Upper lobe of left lung (tissue), 6 donors: ENCODE results near the gene MST1R. TPM values are rescaled to one million over a fixed set of nuclear protein-coding genes. Genes with fewer than 3 reads are reported as not detected.
"Not testable (repeated sequence)": the region's sequence is repeated elsewhere in the genome, so short reads cannot be mapped to it uniquely, and the experiment has no call there.

Source experiments
- ATAC-seq, 2 donors: fragments of 200-7000 bp; cut with Tn5 transposase; one replicate each; pipeline ENCODE4 v1.9.1; 2022; ENCODE audit warnings: mild to moderate bottlenecking in 2 of 2, moderate library complexity in 2 of 2; ENCODE audit not compliant: low FRiP score in 2 of 2
- DNase-seq, 2 donors: peaks; one replicate each; pipeline ENCODE4 v3.0.0-alpha.2; 2019 to 2020
- H3K27ac ChIP-seq, 4 donors: fragments of 200-600 bp; sonication (generic); one replicate each; pipeline ENCODE4 v1.5.1; 2016 to 2019
- H3K27me3 ChIP-seq, 4 donors: fragments of 200-600 bp; sonication (generic); one replicate each; pipeline ENCODE4 v1.5.1; 2017 to 2019
- H3K36me3 ChIP-seq, 4 donors: fragments of 200-600 bp; sonication (generic); one replicate each; pipeline ENCODE4 v1.5.1; 2016 to 2019
- H3K4me1 ChIP-seq, 4 donors: fragments of 200-600 bp; sonication (generic); one replicate each; pipeline ENCODE4 v1.5.1; 2018 to 2019
- H3K4me3 ChIP-seq, 4 donors: fragments of 200-600 bp; sonication (generic); one replicate each; pipeline ENCODE4 v1.5.1; 2017 to 2019; ENCODE audit warnings: mild to moderate bottlenecking in 2 of 4, moderate library complexity in 1 of 4
- H3K9me3 ChIP-seq, 4 donors: fragments of 200-600 bp; sonication (generic); one replicate each; pipeline ENCODE4 v1.5.1; 2018 to 2019
- EP300 ChIP-seq, 4 donors: sonication (generic); formaldehyde crosslinking; IDR thresholded peaks; one replicate each; pipeline ENCODE4 v1.5.1; 2017; ENCODE audit warnings: antibody characterized with exemption in 4 of 4, control low read depth in 2 of 4
- POLR2A ChIP-seq, 4 donors: fragments of 450-650 bp; IDR thresholded peaks; one replicate each; pipeline ENCODE4 v1.5.1; 2016 to 2017; ENCODE audit warnings: antibody characterized with exemption in 4 of 4, mild to moderate bottlenecking in 2 of 4
- POLR2AphosphoS5 ChIP-seq, 2 donors: sonication (generic); formaldehyde crosslinking; IDR thresholded peaks; one replicate each; pipeline ENCODE4 v1.5.1; 2017; ENCODE audit warnings: antibody characterized with exemption in 2 of 2
- WGBS, 2 donors: methylation state at CpG; one replicate each; pipeline ENCODE4 v1.1.5; 2017 to 2018; 5-methylcytosine and 5-hydroxymethylcytosine counted together
- total RNA-seq, 6 donors: library from RNA; depleted of rRNA in 4 of 6; stranded (reverse); fragments of >200 nt in 4 of 6; gene quantifications; one replicate each; pipeline versions ENCODE4 v1.1.0 to v1.2.1, GENCODE V29; 2016 to 2021
- TF ChIP-seq, protein P1 (sequence below), 6 experiments: fragments of 450-650 bp in 4 of 6; fragments of 200-600 bp in 2 of 6; sonication (generic) in 2 of 6; IDR thresholded peaks; one replicate each; pipeline ENCODE4 v1.5.1; 2016 to 2019; ENCODE audit warnings: antibody characterized with exemption in 6 of 6
- donor health status: DM: no; HTN: no; CAD: no; lungs with moderate emphysema.
- donor health status: DM: no; HTN: yes; CAD: no; lungs with severe emphysema.

The MST1R gene
- total RNA-seq, 6 donors from 2014 or later: 24.5 to 97.4 (median 36.4) TPM

DNA sequence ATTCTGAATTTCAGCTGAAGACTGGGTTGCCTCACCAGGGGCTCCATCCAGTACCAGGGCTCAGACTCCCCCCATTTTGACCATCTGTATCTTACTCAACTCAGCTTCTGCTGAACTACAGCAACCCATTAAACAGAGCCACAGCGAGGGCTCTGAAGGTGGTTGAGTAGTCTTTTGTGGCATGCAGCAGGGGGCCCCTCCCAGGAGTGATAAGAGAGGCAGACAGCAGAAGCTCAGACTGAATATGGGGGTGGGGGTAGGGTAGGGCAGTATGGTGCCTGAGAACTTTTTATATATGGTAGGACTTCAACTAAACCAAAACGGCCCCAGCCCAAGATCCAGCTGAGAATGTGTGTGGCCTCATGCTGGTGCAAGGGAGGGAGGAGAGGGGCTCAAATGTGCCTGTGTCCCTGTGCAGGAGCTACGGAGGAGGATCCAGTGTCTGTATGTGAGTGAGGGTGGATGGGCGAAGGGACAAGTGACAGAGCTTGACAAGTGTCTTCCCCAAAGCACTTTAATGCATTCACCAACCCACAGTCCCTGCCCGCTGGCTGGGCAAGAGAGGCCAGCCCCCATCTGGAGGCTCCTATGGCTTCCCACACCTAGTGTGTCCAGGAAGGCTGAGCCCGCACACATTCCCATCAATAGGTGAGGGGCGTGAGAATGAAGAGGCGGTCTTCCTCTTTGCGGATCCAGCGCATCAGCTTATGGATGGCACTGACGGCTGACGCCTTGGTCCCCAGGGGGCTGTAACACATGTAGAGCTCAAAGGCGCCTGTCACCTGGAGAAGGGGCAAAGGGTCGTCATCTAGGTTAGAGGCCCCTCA is 4.9 kb upstream of the MST1R start:
- WGBS, 2 donors: 93 to 94% methylated on average over 14 of the region's 14 CpGs
- H3K9me3 ChIP-seq: no peaks in the 10 kb centered on the region
- no peak for ATAC-seq

DNA sequence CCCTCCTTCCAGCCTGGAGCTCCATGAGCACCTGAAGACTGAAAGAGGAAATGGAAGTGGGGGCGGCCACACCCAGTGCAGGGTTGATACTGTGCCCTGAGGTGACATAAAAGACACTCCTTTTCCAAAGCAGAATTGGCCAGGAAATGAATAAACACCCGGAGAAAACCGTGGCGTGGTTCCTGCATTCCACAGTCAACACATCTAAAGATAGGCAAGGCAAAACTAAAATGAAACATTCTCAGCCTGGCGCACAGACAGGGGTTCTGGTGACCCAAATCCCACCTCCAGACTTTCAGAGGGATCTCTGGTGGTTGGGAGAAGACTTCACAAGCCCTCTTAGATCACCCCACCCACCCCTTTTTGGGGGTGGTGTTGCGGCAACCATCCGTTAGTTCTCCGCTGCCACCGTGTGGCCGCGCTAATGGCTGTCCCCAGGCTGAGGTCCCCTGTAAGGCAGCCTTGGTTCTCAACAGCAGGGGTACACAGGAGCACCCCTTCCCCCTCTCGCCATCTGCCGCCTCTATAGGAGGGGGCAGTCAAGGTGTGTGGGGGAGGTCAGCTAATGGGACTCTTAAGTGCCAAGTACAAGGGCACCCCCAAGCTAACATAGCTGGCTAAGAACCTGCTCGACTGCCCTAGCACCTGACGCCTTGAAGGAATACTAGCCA is 2.5 kb upstream of the MST1R start:
- no peaks in the 10 kb centered on the region for H3K27me3 ChIP-seq
- H3K4me3 ChIP-seq: peak overlapping the region in 3 of 4 donors; percentile 15 to 42 (median 34)
- H3K9me3 ChIP-seq: no peaks in the 10 kb centered on the region
- H3K27ac ChIP-seq: peak overlapping the region; percentile 49 to 88 (median 79)
- peaks cover 0 to 29% (median 16%) of the 10 kb centered on the region in 4 donors for H3K36me3 ChIP-seq
- TF ChIP-seq POLR2AphosphoS5 (IDR thresholded peaks at IDR 0.05): no peak
- TF ChIP-seq, protein P1, sequence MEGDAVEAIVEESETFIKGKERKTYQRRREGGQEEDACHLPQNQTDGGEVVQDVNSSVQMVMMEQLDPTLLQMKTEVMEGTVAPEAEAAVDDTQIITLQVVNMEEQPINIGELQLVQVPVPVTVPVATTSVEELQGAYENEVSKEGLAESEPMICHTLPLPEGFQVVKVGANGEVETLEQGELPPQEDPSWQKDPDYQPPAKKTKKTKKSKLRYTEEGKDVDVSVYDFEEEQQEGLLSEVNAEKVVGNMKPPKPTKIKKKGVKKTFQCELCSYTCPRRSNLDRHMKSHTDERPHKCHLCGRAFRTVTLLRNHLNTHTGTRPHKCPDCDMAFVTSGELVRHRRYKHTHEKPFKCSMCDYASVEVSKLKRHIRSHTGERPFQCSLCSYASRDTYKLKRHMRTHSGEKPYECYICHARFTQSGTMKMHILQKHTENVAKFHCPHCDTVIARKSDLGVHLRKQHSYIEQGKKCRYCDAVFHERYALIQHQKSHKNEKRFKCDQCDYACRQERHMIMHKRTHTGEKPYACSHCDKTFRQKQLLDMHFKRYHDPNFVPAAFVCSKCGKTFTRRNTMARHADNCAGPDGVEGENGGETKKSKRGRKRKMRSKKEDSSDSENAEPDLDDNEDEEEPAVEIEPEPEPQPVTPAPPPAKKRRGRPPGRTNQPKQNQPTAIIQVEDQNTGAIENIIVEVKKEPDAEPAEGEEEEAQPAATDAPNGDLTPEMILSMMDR (IDR thresholded peaks at IDR 0.05): peak; percentile 50 to 79 (median 66)
- peaks cover 41 to 51% (median 47%) of the 10 kb centered on the region in 4 donors for H3K4me1 ChIP-seq
- 14 to 23% methylated on average over 9 to 14 of the region's 15 CpGs for WGBS, 2 donors
- ATAC-seq (peak; percentile 66 to 73), DNase-seq (peak; percentile 70 to 85)

More for the DNA sequence above, 4.9 kb upstream of the MST1R start:
- H3K4me3 ChIP-seq: no peak overlapping the region
- no peak overlapping the region for H3K27ac ChIP-seq
- H3K36me3 ChIP-seq: peaks cover 0 to 41% (median 23%) of the 10 kb centered on the region in 4 donors
- no peak for TF ChIP-seq POLR2A (IDR thresholded peaks at IDR 0.05)
- TF ChIP-seq EP300 (IDR thresholded peaks at IDR 0.05): no peak
- TF ChIP-seq POLR2AphosphoS5 (IDR thresholded peaks at IDR 0.05): no peak
- TF ChIP-seq, protein P1 (IDR thresholded peaks at IDR 0.05): no peak
- peaks cover 23 to 28% (median 24%) of the 10 kb centered on the region in 4 donors for H3K4me1 ChIP-seq
- H3K27me3 ChIP-seq: no peaks in the 10 kb centered on the region
- no peak for DNase-seq

- peaks cover 47 to 66% (median 59%) of the 10 kb centered on the region in 4 donors for H3K4me1 ChIP-seq
- H3K27ac ChIP-seq: peak overlapping the region in 3 of 4 donors; percentile 82 to 88 (median 85)
- not testable (repeated sequence) for H3K9me3 ChIP-seq, ATAC-seq, H3K27me3 ChIP-seq
- H3K4me3 ChIP-seq: peak overlapping the region in 1 of 4 donors; percentile 55
- peak in 1 of 2 donors; percentile 67 for DNase-seq
- WGBS, 2 donors: 93 to 96% methylated on average over 9 to 13 of the region's 13 CpGs
- peaks cover 0 to 11% (median 4%) of the 10 kb centered on the region in 4 donors for H3K36me3 ChIP-seq
These were observed 775 bp upstream of the MST1R start for GRCh38 chr3:49904448-49904847.

- Histone ChIP-seq H3K27me3 (no peaks in the 10 kb centered on the region), H3K4me3 (peak overlapping the region; percentile 34 to 55 (median 46)), H3K9me3 (no peaks in the 10 kb centered on the region), H3K4me1 (peaks cover 47 to 66% (median 59%) of the 10 kb centered on the region in 4 donors), H3K27ac (peak overlapping the region; percentile 69 to 88 (median 84)), H3K36me3 (peaks cover 0 to 10% (median 2%) of the 10 kb centered on the region in 4 donors)
- ATAC-seq (no peak), DNase-seq (peak in 1 of 2 donors; percentile 81)
- 90 to 91% methylated on average over 14 to 43 of the region's 44 CpGs for WGBS, 2 donors
- TF ChIP-seq, protein P1 (IDR thresholded peaks at IDR 0.05): no peak
- no peak for TF ChIP-seq POLR2AphosphoS5 (IDR thresholded peaks at IDR 0.05)
- no peak for TF ChIP-seq EP300 (IDR thresholded peaks at IDR 0.05)
- no peak for TF ChIP-seq POLR2A (IDR thresholded peaks at IDR 0.05)
These were observed 945 bp downstream of the MST1R start for GRCh38 chr3:49902511-49903345.
